GM21825 (cell line): ENCODE measurements around the gene GNAQ.
"Not testable (repeated sequence)": the region's sequence is repeated elsewhere in the genome, so short reads cannot be mapped to it uniquely, and the experiment has no call there.

Source experiments
- ATAC-seq: cut with Tn5 transposase; IDR thresholded peaks from one replicate; pipeline ENCODE4 v1.9.1; 2021; ENCODE audit warnings: mild to moderate bottlenecking, moderate library complexity; ENCODE audit not compliant: unreplicated experiment

Gene GNAQ

DNA sequence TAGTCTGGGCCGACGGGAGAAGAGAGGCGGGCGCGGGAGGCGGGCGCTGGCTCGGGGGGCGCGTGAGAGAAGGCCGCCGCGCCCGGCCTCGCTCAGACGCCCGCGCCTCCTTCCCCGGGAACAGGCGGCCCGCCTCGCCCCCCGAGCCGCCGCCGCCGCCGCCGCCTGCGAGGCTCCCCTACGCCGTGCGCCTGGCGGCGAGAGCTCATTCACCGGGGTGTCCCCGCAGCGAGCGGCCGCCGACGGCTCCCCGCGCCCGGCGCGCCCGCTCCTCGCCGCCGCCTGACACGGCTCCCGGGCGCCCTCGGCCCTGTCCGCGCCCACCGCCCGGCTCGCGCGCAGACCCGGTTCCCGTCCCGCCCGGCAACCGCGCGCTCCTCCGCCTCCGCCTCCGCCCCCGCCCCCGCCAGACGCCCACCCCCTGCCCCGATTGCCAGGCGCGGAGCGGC, at the start of gene GNAQ:
Gene GNAQ (minus strand): TSS at position 368 of the 449 bp plus-strand sequence. CDS start 576 bp downstream, outside the sequence.
- ATAC-seq, result no peak

DNA sequence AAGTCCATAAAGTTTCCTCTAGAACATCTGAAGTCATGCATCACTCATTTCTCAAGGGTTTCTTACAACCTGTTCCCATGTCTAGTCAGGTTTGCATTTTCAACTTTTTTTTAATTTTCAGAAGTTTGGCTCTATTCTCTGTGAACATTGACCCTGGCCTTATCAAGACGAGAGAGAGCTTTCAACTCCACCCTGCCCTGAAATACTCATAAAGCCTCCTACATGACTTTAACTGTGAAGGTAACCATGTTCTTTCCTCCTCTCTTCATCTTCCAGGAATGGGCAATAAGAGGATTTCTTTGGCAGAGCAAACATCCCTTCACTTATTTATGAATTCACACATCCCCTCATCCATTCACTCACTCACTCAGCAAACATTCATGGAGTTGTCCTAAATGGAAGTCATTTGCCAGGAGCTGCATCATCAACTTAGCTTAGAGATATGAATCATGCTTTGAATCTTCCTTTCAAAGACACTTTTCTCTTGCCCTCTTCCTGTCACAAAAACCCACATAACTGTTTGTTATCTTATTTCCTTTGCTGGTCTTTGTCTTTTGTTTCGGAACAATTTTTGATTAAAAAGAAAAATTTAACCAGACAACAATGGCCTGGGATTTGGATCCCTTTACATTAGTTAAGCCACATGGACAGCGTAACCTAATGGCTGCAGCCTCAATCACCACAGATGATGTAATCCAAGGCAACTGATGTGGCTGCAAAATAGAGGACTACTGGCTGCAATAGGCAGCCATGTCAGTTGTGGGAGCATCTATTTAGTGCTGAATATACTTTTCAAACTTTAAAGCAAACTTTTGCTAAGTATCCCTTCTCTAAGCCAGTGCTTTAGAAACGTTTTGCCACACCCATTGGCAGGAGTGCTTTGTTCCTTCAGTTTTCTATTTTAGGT, 43.0 kb upstream of the GNAQ start:
- no peak for ATAC-seq

- no peak for ATAC-seq
Measured at GRCh38 chr9:78073722-78074121, 42.1 kb upstream of the GNAQ start.

DNA sequence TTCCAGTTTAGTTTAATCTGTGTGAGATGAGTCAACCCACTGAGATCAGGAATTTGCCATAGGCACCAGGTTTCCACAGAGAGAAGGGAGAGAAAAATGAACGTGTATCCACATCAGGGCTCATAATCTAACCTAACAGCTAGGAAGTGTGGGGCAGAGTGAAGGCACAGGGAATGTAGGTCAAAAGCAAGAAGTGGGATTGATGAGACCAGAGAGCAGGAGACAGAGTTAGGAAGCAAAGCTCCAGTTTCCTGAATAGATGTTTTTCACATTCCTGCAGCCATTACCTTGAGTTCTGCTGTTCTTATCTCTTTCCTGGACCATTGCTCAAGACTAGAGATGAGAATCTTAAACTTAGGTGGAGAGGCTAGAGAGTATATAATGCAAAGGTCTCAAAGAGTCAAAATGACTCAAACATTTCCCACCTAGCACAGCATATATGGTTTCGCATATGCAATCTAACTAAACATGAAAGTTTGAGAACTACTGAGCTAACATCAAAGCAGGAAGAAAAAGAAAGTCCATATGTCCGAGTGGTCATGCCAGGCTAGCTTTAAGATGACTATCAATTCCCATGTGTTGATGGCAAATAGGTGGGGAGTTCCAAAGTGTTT, 41.1 kb upstream of the GNAQ start:
- ATAC-seq, result no peak

DNA sequence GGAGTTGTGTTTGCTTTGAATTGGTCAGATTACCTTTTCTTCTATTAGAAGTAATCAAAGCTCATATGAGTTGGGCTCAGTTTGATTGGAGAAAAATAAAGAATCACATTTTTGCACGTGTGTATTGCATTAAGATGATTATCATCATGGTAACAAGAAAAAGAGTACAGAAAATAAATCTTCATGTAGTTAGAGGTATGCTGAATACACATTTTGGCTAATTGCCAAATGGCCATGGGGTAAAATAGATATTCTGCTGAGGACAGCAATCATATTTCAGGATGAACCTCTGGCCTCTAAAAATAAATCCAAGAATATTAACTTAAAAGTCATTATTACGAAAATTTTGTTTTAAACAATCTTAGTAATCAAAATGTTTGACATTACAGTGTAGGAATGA, 38.9 kb upstream of the GNAQ start:
- ATAC-seq, result no peak

DNA sequence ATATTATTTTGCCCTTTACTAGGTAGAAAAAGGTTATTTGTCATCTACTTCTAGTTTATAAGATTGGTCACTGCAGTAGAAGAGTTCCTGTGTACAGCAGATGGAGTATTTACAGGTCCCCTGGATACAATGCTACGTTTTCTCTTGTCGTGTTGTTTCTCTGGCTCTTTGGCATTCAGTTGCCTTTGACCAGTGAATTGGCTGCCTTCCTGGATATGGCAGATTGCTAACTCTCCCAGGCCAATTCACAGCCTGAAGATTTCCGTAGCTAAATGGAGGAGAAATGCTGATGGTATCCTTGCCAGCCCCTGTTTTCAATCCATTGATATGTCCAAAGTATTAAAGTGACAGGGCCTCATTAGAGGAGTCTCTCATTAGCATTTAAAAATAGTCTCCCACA, 32.5 kb upstream of the GNAQ start:
- ATAC-seq, result no peak

- no peak for ATAC-seq
Measured at GRCh38 chr9:78062710-78063109, 31.1 kb upstream of the GNAQ start.

DNA sequence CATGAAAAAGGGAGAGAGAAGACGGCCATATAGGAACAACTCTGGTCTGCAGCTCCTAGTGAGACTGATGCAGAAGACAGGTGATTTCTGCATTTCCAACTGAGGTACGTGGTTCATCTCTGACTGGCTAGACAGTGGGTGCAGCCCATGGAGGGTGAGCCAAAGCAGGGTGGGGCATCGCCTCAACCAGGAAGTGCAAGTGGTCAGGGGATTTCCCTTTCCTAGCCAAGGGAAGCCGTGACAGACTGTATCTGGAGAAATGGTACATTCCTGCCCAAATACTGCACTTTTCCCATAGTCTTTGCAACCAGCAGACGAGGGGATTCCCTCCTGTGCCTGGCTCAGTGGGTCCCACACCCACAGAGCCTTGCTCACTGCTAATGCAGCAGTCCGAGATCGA, 22.6 kb upstream of the GNAQ start:
- ATAC-seq, result not testable (repeated sequence)

GRCh38 chr9:78053627-78054026, 22.0 kb upstream of the GNAQ start:
- no peak for ATAC-seq

DNA sequence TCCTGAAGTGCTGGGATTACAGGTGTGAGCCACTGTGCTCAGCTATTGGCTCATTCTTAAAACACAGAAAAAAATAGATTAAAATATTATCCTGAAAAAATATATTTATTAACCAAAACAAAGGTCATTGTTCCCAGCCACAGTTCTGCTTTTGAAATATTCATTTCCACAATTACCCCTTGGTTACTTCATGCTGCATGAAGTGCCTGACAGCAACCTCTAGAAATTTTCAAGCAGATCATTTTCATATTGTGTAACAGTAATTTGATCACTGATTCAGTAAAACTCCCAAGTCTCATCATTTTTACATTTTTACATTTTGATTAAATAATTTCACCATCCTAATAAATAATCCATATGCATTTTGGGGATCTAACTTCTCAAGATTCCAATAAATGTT, 18.8 kb upstream of the GNAQ start:
- ATAC-seq, result no peak

DNA sequence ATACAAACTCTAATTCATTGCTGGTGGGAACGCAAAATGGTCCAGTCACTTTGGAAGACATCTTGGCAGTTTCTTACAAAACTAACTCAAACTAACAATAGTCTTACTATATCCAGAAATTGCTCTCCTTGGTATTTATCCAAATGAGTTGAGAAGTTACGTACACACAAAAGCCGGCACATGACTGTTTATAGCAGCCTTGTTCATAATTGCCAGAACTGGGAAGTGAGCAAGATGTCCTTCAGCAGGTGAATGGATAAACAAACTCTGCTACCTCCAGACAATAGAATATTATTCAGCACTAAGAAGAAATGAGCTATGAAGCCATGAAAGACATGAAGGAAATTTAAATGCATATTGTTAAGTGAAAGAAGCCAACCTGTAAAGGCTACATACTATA, 17.9 kb upstream of the GNAQ start:
- no peak for ATAC-seq

DNA sequence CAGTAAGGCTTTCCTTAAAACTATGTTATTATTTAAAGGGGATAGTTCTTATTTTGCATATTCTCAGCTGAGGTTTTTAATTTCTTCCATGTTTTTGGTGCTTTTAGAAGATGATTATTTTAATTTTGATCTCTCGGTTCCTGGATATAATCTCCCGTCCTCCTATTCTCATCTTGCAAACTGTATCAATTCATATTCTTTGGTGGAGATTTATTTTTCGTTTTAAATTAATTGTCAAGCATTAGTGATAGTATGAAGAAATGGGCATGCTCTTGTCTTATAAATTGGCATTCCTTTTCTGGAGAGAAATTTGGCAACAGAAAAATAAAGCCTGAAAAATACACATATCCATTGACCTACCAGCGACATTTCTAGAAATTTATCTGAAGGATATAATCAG, 15.5 kb upstream of the GNAQ start:
- no peak for ATAC-seq

- ATAC-seq, result no peak
Measured at GRCh38 chr9:78046112-78046511, 14.5 kb upstream of the GNAQ start.

GRCh38 chr9:78044886-78045285, 13.3 kb upstream of the GNAQ start:
- ATAC-seq, result no peak

DNA sequence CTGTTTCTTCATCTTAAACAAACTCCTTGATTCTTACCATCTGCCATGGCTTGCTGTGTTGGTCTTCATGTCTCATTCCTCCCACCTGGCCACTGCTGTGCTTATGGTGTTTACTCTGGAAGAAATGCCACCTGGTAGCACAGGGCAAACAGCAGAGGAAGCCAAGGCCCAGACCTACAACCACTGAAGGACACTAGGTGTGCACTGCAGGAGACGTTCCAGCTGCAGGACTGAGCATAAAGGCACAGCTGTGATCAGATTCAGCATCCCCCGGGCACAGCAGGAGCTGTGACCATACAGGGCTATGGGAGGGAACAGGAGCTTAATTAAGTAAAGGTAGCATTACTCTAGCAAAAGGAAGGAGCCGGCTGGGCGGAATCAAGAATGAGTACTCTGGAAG, 12.6 kb upstream of the GNAQ start:
- ATAC-seq, result no peak

DNA sequence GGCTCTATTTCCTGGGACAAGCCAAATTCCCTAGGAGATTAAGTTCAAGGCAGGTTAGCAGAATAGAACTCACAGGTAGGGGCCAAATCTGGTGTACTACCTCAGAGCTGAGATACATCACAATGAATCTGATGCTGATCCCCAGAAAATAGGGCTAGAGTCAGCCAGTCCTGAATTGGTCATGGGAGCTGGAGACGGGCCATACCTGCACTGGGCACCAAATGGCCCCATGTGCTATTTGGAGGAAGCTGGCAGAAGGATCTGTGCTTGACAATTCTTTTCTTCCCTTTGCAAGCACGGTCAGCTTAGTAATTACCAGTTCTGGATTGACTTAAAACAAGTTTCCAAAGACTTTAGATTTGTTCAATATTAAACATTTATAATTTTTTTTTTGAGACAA, 10.4 kb upstream of the GNAQ start:
- no peak for ATAC-seq

GRCh38 chr9:78040726-78041125, 9.1 kb upstream of the GNAQ start:
- no peak for ATAC-seq

GRCh38 chr9:78038620-78039300, 7.1 kb upstream of the GNAQ start:
- ATAC-seq, result no peak

GRCh38 chr9:78035383-78035993, 3.9 kb upstream of the GNAQ start:
- ATAC-seq, result peak; percentile 58

GRCh38 chr9:78033870-78034269, 2.3 kb upstream of the GNAQ start:
- ATAC-seq, result no peak

DNA sequence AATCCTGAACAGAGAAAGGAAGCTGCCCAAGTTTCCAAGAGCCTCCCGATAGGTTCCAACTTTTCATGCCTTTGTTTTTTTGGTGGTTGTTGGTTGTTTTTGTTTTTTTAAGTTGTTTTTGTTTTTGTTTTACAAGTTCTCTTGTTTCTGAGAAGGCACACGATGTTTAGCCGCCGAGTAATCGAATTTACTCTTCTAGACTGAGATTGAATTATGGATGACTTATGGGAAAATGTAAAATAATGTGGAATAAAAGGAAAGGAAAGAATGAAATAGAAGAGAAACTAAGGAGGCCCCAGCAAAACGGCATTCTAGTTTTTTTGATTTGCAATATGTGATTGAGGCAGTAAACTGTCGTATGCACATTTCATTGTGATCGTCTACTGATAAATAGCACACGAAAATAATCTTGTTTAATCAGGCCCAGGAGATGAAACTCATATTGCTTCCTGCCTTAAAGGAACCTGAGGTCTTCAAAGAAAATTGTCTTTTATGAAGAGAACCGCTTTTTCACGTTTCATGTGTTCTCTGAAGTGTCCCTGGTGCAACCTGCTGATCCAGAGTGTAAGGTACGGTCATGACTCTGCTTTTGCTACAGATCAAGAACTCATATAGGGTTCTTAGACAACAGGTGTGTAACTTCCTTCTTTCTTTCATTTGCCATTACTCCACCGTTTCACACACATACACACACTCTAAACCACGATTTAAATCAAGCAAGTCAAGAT, 1.3 kb upstream of the GNAQ start:
- ATAC-seq, result no peak
